K562 (cell line): ENCODE results near the gene CENPV. TPM values are rescaled to one million over a fixed set of nuclear protein-coding genes. Genes with fewer than 3 reads are reported as not detected.

Experiments used
- ATAC-seq: fragments of 200-7000 bp; cut with Tn5 transposase; 3 replicates; pipeline ENCODE4 v1.9.1; 2020; ENCODE audit warnings: moderate library complexity
- BruUV-seq: library from RNA; stranded (reverse); fragments of 400-500 nt; replicated peaks from 2 replicates; lab custom pipeline; 2021; lab: Mats Ljungman, UMichigan
- CTCF ChIA-PET: fragments of 300-600 bp; formaldehyde crosslinking; extraction: SDS; loops from one replicate; lab custom pipeline; 2021; ENCODE audit warnings: low intra/inter-chr PET ratio; lab: Yijun Ruan, JAX
- POLR2A ChIA-PET: fragments of 300-600, 350-650 bp; sonication (Branson Sonifier 250); formaldehyde crosslinking; extraction: SDS; loops from one replicate; lab custom pipeline; 2021; ENCODE audit warnings: antibody characterized with exemption, inconsistent platforms; lab: Yijun Ruan, JAX
- DNase-seq, 4 experiments: peaks; one replicate each; pipeline versions ENCODE4 v3.0.0 to v3.0.0-alpha.2; 2011 to 2018; ENCODE audit warnings: low spot score in 3 of 4, mixed read lengths in 3 of 4; ENCODE audit errors: extremely low read depth in 1 of 4
- FAIRE-seq: peaks from 2 replicates; lab custom pipeline; 2011; peaks lifted over from hg19 to GRCh38; lab: Jason Lieb, UNC
- H2AFZ ChIP-seq: 2 replicates; pipeline ENCODE4 v1.6.0; 2011; ENCODE audit warnings: low read depth, low read length, control low read depth, inconsistent platforms
- H3K27ac ChIP-seq: fragments of 200-600 bp; 3 replicates; pipeline ENCODE4 v1.8.0; 2011; ENCODE audit warnings: low read depth, mild to moderate bottlenecking, control low read depth, inconsistent platforms, low read length, moderate library complexity, mixed read lengths; ENCODE audit errors: extremely low read depth
- H3K27me3 ChIP-seq, 2 experiments: fragments of 300-600 bp in 1 of 2; 2 replicates in 1 of 2; 3 replicates in 1 of 2; pipeline versions ENCODE4 v1.6.0 to v1.8.0; 2011; ENCODE audit warnings: inconsistent platforms in 2 of 2, low read length in 2 of 2, mild to moderate bottlenecking in 1 of 2, mixed read lengths in 1 of 2, moderate library complexity in 1 of 2; ENCODE audit not compliant: control insufficient read depth in 2 of 2, insufficient read depth in 2 of 2
- H3K36me3 ChIP-seq: fragments of 300-600 bp; 3 replicates; pipeline ENCODE4 v1.8.0; 2011; ENCODE audit warnings: mild to moderate bottlenecking, low read length, inconsistent platforms; ENCODE audit not compliant: control insufficient read depth, insufficient read depth
- H3K4me1 ChIP-seq, 2 experiments: fragments of 200-600 bp in 1 of 2; replicated peaks in 1 of 2; 2 replicates in 1 of 2; 3 replicates in 1 of 2; pipeline versions ENCODE4 v1.5.1 to v1.8.0; 2011; ENCODE audit warnings: inconsistent platforms in 2 of 2, low read length in 2 of 2, mild to moderate bottlenecking in 1 of 2, mixed read lengths in 1 of 2, moderate library complexity in 1 of 2; ENCODE audit not compliant: control insufficient read depth in 2 of 2, insufficient read depth in 2 of 2
- H3K4me2 ChIP-seq: 2 replicates; pipeline ENCODE4 v1.6.1; 2011; ENCODE audit warnings: low read length, control low read depth, inconsistent platforms, mixed read lengths; ENCODE audit not compliant: insufficient read depth
- H3K4me3 ChIP-seq: fragments of 200-600 bp; sonication (generic), shearing (Covaris generic); 2 replicates; pipeline ENCODE4 v1.5.1; 2016; ENCODE audit warnings: control low read depth, inconsistent platforms
- H3K79me2 ChIP-seq: fragments of 200-600 bp; 3 replicates; pipeline ENCODE4 v1.8.0; 2011; ENCODE audit warnings: low read length, inconsistent platforms; ENCODE audit not compliant: control insufficient read depth, insufficient read depth
- H3K9ac ChIP-seq, 2 experiments: 2 replicates each; pipeline versions ENCODE4 v1.6.0 to v1.6.1; 2011; ENCODE audit warnings: low read depth in 2 of 2, low read length in 2 of 2, control low read depth in 1 of 2, inconsistent platforms in 1 of 2, mild to moderate bottlenecking in 1 of 2, mixed read lengths in 1 of 2; ENCODE audit not compliant: insufficient read depth in 1 of 2
- H3K9me1 ChIP-seq: one replicate; pipeline ENCODE4 v1.6.0; 2011; ENCODE audit warnings: inconsistent platforms, mild to moderate bottlenecking, low read length, moderate library complexity; ENCODE audit not compliant: control insufficient read depth, insufficient read depth
- H3K9me3 ChIP-seq: replicated peaks from 2 replicates; pipeline ENCODE4 v1.5.1; 2011; ENCODE audit warnings: low read depth, low read length, inconsistent platforms; ENCODE audit not compliant: control insufficient read depth, insufficient read depth
- H4K20me1 ChIP-seq: replicated peaks from 2 replicates; pipeline ENCODE4 v1.6.1; 2011; ENCODE audit warnings: low read length, inconsistent platforms, mixed read lengths; ENCODE audit not compliant: control insufficient read depth, insufficient read depth
- ARNT ChIP-seq, 2 experiments: fragments of 450-650 bp; IDR thresholded peaks; 2 replicates each; pipeline ENCODE4 v1.6.1; 2016; ENCODE audit warnings: mild to moderate bottlenecking in 1 of 2
- CBX8 ChIP-seq: fragments of 200-600 bp; sonication (generic); IDR thresholded peaks from 2 replicates; pipeline ENCODE4 v1.6.1; 2012; ENCODE audit warnings: borderline replicate concordance, mixed run types, low read depth, mild to moderate bottlenecking, moderate library complexity, mixed read lengths, low read length, control low read depth, inconsistent platforms; ENCODE audit not compliant: poor library complexity, severe bottlenecking; ENCODE audit errors: extremely low read depth
- CREM ChIP-seq: IDR thresholded peaks from 2 replicates; pipeline ENCODE4 v1.6.1; 2014; ENCODE audit warnings: antibody characterized with exemption, low read depth
- KLF1 ChIP-seq: fragments of 450-650 bp; IDR thresholded peaks from 2 replicates; pipeline ENCODE4 v1.6.1; 2016; ENCODE audit warnings: missing genetic modification characterization, missing compliant biosample characterization
- MCM5 ChIP-seq: fragments of 450-650 bp; IDR thresholded peaks from 2 replicates; pipeline ENCODE4 v1.6.1; 2016; ENCODE audit warnings: low read depth
- MCM7 ChIP-seq, 2 experiments: fragments of 450-650 bp; IDR thresholded peaks; 2 replicates each; pipeline ENCODE4 v1.6.1; 2016 to 2018
- MTA2 ChIP-seq: fragments of 450-650 bp; IDR thresholded peaks from 2 replicates; pipeline ENCODE4 v1.6.1; 2016; ENCODE audit warnings: low read depth
- MYC ChIP-seq, 2 experiments: fragments of 250-450 bp in 1 of 2; sonication (Bioruptor Pico) in 1 of 2; IDR thresholded peaks; 2 replicates each; pipeline versions ENCODE4 v1.5.1 to v1.6.1; 2012 to 2021; ENCODE audit warnings: low read depth in 2 of 2, borderline replicate concordance in 1 of 2, improper control_type of control experiment in 1 of 2, low read length in 1 of 2, mild to moderate bottlenecking in 1 of 2, moderate library complexity in 1 of 2
- NR2F6 ChIP-seq: fragments of 450-650 bp; formaldehyde crosslinking; IDR thresholded peaks from 2 replicates; pipeline ENCODE4 v1.4.0; 2020; ENCODE audit warnings: mild to moderate bottlenecking
- PHB ChIP-seq: fragments of 250-450 bp; sonication (Bioruptor Pico); IDR thresholded peaks from 2 replicates; pipeline ENCODE4 v1.5.0; 2021
- ZNF175 ChIP-seq: fragments of 200-800 bp; sonication (Bioruptor generic); IDR thresholded peaks from 2 replicates; pipeline ENCODE4 v1.6.1; 2016; ENCODE audit warnings: low read depth, mild to moderate bottlenecking, missing genetic modification characterization, missing compliant biosample characterization
- ZNF224 ChIP-seq: sonication (generic); formaldehyde crosslinking; IDR thresholded peaks from 2 replicates; pipeline ENCODE4 v1.8.0; 2022; ENCODE audit warnings: mild to moderate bottlenecking, missing genetic modification reagents
- ZNF23 ChIP-seq: fragments of 250-450 bp; sonication (Bioruptor Pico); IDR thresholded peaks from 2 replicates; pipeline ENCODE4 v1.4.0; 2020; ENCODE audit warnings: mild to moderate bottlenecking
- ZNF311 ChIP-seq: fragments of 250-450 bp; sonication (Bioruptor Pico); IDR thresholded peaks from 2 replicates; pipeline ENCODE4 v1.4.0; 2020; ENCODE audit warnings: mild to moderate bottlenecking, moderate library complexity
- in situ Hi-C: fragments of 300-500 bp; cut with MboI; formaldehyde crosslinking; loops from 4 replicates; pipeline ENCODE4 v1.15.0; 2018; ENCODE audit warnings: inconsistent platforms, mixed read lengths
- intact Hi-C: fragments of 100-400 bp; cut with micrococcal nuclease; formaldehyde crosslinking; loops from 2 replicates; pipeline ENCODE4 v1.14.2; 2022
- polyA plus RNA-seq, 8 experiments: library from polyadenylated mRNA; depleted of rRNA in 4 of 8; stranded (reverse) in 5 of 8; unstranded in 3 of 8; fragments of >200 nt; fragmentation: Nextera tagmentation in 2 of 8; fragmentation: Illumina TruSeq in 1 of 8; extraction: Ambion mirVana in 2 of 8; extraction: Trizol in 1 of 8; gene quantifications; 2 replicates each; pipeline versions ENCODE4 v1.2.1 to v1.2.3, GENCODE V29; 2011 to 2014; ENCODE audit warnings: inconsistent platforms in 1 of 8, missing spikeins in 1 of 8
- total RNA-seq, 7 experiments: library from RNA; depleted of rRNA in 6 of 7; stranded (reverse); fragments of >200 nt in 6 of 7; fragmentation: Illumina TruSeq in 2 of 7; extraction: Trizol in 2 of 7; gene quantifications; 2 replicates each; pipeline versions ENCODE4 v1.2.1 to v1.2.3, GENCODE V29; 2011 to 2021; ENCODE audit warnings: low replicate concordance in 1 of 7
- TF ChIP-seq, protein P1 (sequence below): fragments of 450-650 bp; IDR thresholded peaks from one replicate; pipeline ENCODE4 v1.6.1; 2018; ENCODE audit warnings: mild to moderate bottlenecking, moderate library complexity; ENCODE audit not compliant: partially characterized antibody
- TF ChIP-seq, protein P2 (sequence below): fragments of 250-450 bp; sonication (Bioruptor Pico); IDR thresholded peaks from 2 replicates; pipeline ENCODE4 v1.4.0; 2020

The CENPV gene
- total and polyA plus RNA-seq, 9 of the 15 experiments (the other 6 are each of a cell fraction or from before 2014, with no cell fraction given), result 17.8 to 131 (median 89.3) TPM

DNA sequence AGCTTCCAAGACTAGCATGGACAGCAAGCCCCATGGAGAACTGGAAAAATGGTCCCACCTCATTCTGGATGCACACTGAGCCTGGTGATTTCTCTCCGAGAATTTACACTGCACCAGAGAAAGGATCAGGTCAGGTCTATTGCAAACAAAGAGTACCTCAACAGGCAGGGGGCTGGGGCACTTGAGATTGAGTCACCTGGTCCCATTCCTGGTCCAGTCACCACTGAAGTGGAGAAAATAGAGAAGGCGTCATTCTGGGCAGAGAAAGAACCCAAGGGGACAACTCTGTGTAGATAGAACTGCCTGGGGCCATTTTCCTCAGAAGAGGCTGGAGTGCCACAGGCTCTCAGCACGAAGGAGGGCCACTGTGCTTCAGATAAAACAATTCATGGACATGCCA, 38.4 kb downstream of the CENPV start (continued):
- TF ChIP-seq MCM7 (IDR thresholded peaks at IDR 0.05), result no peak
- no peak for TF ChIP-seq CREM
- no peak for TF ChIP-seq CBX8

DNA sequence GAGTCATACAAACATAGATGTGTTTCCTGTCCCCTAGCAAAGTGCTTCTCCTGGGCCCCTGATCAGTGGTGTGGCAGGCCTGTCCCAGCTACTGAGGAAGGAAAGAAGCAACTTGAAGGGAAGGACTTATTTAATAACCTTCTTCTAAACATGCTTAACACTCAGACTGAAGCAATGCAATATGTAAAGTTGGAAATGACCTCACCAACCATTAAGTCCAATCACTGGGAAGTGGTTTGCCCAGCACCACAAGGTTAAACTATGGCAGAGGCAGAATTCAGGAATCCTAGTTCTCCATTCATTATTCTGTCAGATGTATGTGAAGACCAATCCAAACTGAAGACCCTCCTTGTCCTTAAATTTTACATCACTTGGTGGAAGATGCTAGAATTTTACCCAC, 39.1 kb downstream of the CENPV start:
- H4K20me1 ChIP-seq, result peaks cover 14% of the 10 kb centered on the region
- no peaks in the 10 kb centered on the region for H3K9me3 ChIP-seq
- no peak overlapping the region for H3K9ac ChIP-seq
- DNase-seq, result no peak
- CTCF ChIA-PET, result no interaction called here
- no peaks in the 10 kb centered on the region for H3K27me3 ChIP-seq
- intact Hi-C loops, result no loop called here
- POLR2A ChIA-PET, result interaction anchor here (0.8 to 1.9 kb wide), 5 partner anchors 11 to 69 kb away, joined by 3 to 5 read pairs (median 4); no protein-coding TSS in a partner anchor
- peaks cover 0 to 14% of the 10 kb centered on the region in 2 experiments; a peak in 3 of 5 replicates for H3K4me1 ChIP-seq
- in situ Hi-C loops, result no loop called here
- no peak overlapping the region for H3K27ac ChIP-seq
- no peaks in the 10 kb centered on the region for H3K36me3 ChIP-seq
- H3K4me2 ChIP-seq, result no peak overlapping the region
- no peaks in the 10 kb centered on the region for H3K9me1 ChIP-seq
- H3K79me2 ChIP-seq, result no peaks in the 10 kb centered on the region
- no peak for FAIRE-seq
- no peak overlapping the region for H2AFZ ChIP-seq
- ATAC-seq, result no peak
- no TSS peak for BruUV-seq
- no peak overlapping the region for H3K4me3 ChIP-seq
- no peak for TF ChIP-seq ZNF23 (CRISPR knock-in tag)
- TF ChIP-seq ZNF175, result no peak
- TF ChIP-seq, protein P1, sequence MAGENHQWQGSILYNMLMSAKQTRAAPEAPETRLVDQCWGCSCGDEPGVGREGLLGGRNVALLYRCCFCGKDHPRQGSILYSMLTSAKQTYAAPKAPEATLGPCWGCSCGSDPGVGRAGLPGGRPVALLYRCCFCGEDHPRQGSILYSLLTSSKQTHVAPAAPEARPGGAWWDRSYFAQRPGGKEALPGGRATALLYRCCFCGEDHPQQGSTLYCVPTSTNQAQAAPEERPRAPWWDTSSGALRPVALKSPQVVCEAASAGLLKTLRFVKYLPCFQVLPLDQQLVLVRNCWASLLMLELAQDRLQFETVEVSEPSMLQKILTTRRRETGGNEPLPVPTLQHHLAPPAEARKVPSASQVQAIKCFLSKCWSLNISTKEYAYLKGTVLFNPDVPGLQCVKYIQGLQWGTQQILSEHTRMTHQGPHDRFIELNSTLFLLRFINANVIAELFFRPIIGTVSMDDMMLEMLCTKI, result no peak
- TF ChIP-seq MYC (IDR thresholded peaks at IDR 0.05; ENCODE audit: low read depth, low read length), result no peak
- no peak for TF ChIP-seq MYC (CRISPR knock-in tag; IDR thresholded peaks at IDR 0.05; ENCODE audit: borderline replicate concordance, low read depth)
- TF ChIP-seq ARNT (IDR thresholded peaks at IDR 0.05), result no peak
- TF ChIP-seq ZNF311 (CRISPR knock-in tag), result no peak
- TF ChIP-seq ZNF224 (CRISPR knock-in tag), result no peak
- TF ChIP-seq, protein P2, sequence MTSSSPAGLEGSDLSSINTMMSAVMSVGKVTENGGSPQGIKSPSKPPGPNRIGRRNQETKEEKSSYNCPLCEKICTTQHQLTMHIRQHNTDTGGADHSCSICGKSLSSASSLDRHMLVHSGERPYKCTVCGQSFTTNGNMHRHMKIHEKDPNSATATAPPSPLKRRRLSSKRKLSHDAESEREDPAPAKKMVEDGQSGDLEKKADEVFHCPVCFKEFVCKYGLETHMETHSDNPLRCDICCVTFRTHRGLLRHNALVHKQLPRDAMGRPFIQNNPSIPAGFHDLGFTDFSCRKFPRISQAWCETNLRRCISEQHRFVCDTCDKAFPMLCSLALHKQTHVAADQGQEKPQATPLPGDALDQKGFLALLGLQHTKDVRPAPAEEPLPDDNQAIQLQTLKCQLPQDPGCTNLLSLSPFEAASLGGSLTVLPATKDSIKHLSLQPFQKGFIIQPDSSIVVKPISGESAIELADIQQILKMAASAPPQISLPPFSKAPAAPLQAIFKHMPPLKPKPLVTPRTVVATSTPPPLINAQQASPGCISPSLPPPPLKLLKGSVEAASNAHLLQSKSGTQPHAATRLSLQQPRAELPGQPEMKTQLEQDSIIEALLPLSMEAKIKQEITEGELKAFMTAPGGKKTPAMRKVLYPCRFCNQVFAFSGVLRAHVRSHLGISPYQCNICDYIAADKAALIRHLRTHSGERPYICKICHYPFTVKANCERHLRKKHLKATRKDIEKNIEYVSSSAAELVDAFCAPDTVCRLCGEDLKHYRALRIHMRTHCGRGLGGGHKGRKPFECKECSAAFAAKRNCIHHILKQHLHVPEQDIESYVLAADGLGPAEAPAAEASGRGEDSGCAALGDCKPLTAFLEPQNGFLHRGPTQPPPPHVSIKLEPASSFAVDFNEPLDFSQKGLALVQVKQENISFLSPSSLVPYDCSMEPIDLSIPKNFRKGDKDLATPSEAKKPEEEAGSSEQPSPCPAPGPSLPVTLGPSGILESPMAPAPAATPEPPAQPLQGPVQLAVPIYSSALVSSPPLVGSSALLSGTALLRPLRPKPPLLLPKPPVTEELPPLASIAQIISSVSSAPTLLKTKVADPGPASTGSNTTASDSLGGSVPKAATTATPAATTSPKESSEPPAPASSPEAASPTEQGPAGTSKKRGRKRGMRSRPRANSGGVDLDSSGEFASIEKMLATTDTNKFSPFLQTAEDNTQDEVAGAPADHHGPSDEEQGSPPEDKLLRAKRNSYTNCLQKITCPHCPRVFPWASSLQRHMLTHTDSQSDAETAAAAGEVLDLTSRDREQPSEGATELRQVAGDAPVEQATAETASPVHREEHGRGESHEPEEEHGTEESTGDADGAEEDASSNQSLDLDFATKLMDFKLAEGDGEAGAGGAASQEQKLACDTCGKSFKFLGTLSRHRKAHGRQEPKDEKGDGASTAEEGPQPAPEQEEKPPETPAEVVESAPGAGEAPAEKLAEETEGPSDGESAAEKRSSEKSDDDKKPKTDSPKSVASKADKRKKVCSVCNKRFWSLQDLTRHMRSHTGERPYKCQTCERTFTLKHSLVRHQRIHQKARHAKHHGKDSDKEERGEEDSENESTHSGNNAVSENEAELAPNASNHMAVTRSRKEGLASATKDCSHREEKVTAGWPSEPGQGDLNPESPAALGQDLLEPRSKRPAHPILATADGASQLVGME (CRISPR knock-in tag), result no peak
- no peak for TF ChIP-seq NR2F6
- TF ChIP-seq PHB (CRISPR knock-in tag), result no peak
- TF ChIP-seq MTA2, result no peak
- no peak for TF ChIP-seq KLF1 (tag)
- TF ChIP-seq MCM5, result no peak
